SKM-1 (cell line): Measurements from ENCODE around the gene UBXN10.

Experiments used
- DNase-seq: peaks from one replicate; lab custom pipeline; 2025; ENCODE audit not compliant: unreplicated experiment; lab: John Stamatoyannopoulos, UW

UBXN10 gene

GRCh38 chr1:20151906-20152598, 33.8 kb upstream of the UBXN10 start:
- peak; percentile 67 for DNase-seq

DNA sequence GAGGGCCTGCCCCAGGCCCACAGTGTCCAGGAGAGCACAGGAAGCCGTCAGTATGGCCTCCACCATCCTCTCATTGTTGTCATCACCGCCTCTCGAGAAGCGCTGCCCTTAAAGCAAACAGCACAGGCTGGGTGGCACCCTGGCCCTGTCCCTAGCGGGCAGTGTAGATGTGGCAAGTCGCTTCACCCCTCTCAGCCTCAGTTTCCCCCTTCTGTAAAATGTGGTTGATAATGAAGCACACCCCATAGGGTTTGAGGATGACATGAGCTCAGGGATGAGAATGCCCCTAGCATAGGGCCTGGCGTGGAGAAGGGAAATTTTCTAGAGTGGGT, 33.3 kb upstream of the UBXN10 start:
- no peak for DNase-seq

GRCh38 chr1:20153000-20153418, 32.9 kb upstream of the UBXN10 start:
- DNase-seq = no peak

- DNase-seq = no peak
These were observed 31.5 kb upstream of the UBXN10 start for GRCh38 chr1:20154301-20154831.

GRCh38 chr1:20158358-20159070, 27.4 kb upstream of the UBXN10 start:
- no peak for DNase-seq

- DNase-seq = no peak
These were observed 25.9 kb upstream of the UBXN10 start for GRCh38 chr1:20160034-20160433.

DNA sequence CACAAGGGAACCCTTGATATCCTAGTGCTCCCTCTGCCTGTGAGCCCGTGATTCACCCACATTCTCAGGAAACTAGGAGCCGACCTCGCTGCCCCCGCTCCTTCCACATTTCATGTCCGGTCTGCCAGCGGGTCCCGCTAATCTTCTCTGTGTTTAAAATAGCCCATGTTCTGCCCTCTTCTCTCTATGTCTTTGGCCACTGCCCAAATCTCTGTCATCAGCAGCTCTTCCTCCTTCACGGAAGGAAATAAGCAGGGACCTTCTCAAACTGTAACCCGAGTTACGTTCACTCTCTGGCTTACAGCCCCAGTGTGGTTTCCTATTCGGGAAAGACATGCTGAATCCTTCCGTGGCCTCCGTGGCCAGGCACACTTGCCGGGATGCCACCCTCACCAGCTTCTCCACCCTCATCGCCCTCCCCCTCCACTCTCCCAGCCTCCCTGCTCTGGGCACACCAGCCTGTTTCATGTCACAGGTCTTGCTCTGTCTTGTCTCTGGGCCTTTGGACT, 21.1 kb upstream of the UBXN10 start:
- peak; percentile 58 for DNase-seq

DNA sequence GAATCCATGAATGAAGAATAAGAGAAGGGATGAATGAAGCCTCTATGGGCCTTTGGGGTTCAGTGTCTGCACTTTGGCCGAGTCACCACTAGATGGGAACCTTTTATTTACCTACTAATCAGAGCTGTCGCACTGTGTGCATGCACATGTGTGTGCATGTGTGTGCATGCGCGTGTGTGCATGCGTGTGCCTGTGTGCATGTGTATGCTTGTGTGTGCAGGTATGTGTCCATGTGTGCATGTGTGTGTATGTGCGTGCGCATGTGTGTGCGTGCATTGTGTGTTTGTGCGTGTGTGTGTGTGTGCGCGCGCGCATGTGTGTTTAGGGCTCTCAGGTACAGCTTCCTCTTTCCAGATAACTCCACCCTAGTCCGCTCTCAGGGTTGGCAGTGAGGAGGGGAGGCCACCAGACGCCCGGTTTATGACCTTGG, 20.4 kb upstream of the UBXN10 start:
- peak; percentile 91 for DNase-seq

GRCh38 chr1:20166051-20166450, 19.8 kb upstream of the UBXN10 start:
- no peak for DNase-seq

DNA sequence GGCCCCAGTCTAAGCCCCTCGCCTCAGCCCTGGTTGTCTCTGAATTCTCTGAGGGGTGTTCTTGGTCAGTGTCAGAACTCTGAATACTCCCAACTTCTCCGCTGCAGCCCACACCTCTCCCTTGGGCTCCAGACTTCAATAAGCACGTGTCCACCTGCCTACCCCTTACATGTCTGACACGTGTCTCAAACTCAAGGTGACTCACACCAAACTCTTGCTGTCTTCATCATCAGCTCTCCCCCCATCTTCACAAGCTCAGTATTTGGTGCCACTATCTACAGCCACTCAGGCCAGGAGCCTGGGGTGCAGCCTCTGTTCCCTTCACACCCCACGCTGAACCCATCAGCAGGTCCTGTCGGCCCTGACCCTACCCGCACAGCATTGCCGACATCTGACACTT, 18.8 kb upstream of the UBXN10 start:
- DNase-seq = no peak

GRCh38 chr1:20168564-20169491, 17.1 kb upstream of the UBXN10 start:
- DNase-seq = no peak

- DNase-seq = no peak
These were observed 16.0 kb upstream of the UBXN10 start for GRCh38 chr1:20169932-20170331.

DNA sequence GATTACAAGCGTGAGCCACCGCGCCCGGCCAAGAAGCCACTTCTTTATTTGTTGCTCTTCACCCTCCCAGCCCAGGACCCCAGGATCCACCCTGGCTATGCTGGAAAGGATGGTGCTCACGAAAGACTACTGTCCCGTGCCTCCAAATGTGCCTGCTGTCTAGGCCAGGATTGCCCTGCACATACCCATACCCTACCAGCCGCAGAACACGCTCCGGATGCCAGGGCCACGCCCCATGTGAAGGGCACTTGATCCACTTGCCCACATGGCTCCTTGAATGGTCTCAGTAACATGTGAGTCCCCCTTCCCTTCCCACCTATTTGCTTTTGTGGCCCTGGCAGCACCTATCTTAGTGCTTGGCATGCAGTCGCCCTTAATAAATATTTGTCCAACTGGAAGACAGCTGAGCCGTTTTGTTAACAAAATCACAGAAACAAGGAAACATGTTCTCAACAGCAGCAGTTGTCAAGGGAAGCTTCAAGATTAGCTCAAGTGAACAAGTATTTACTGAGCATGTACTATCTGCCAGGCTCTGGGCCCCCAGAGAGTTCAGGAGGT, 13.8 kb upstream of the UBXN10 start:
- no peak for DNase-seq

GRCh38 chr1:20174937-20175666, 10.8 kb upstream of the UBXN10 start:
- peak; percentile 91 for DNase-seq

DNA sequence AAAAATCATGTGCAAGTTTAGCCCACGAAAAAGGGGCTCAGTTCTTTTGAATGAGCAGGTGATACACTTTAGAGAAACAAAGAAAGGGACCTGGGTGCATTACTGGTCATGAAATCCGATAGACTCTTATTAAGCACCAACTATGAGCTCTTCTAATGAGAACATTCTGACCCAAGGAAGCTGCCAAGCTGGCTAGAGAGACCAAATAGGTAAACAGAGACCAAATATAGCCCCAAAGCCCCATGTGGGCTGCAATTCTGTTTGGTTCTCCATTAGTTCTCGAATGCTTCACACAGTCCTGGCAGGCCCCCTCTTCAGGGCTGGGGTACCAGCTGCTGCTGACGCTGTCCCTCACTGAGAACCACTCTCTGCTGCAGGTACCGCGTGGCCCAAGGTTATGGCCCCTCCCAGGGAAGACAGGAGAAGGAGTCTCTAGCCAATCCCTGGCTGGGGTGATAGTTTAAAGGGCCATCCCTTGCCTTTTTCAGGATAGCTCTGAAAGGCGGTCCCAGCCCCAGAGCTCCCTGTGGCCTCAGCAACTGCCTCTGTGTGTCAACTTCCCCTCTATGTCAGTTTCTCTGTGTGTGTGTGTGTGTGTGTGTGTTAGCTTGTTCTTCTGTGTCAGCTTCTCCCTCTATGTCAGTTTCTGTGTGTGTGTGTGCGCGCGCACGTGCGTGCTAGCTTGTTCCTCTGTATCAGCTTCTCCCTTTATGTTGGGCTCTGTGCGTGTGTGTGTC, 7.1 kb upstream of the UBXN10 start:
- DNase-seq = no peak

GRCh38 chr1:20179371-20180128, 6.3 kb upstream of the UBXN10 start:
- no peak for DNase-seq

DNA sequence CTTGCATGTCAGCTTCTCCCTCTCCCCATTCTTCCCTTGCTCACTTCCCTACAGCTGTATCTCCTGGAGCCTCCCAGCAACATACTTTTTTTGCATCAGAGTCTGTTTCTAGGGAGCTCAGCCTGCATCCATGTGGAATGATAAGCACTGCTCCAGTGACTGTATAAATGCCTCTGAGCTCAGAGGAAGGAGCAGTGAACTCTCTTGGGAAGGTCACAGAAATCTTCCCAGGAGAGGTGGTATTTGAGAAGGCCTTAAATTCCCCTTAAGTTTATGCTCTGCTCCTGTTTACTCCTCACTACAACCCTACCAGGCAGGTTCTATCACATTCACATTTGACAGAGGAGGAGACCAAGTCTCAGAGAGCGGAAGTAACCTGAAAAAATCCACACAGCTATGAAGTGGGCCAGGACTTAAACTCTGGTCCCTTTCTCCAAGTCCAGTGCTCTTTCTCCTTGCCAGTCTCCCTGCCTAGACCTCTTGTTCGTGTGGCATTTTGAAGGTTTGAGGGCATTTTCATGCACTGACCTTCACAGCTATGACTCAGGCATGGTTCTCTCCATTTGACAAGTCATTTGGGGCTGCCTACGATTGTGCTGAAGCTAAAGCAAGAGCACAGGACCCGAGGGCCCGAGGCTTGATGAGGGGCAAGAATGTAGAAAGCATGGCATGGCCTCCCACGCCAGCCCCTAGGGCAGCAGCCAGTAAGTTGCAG, 5.6 kb upstream of the UBXN10 start:
- DNase-seq = no peak

GRCh38 chr1:20180844-20181207, 5.1 kb upstream of the UBXN10 start:
- DNase-seq = no peak
